Vagina (tissue), 2 donors: ENCODE data around the gene HAPSTR1.

Experiments used
- CTCF ChIP-seq, 3 experiments: fragments of 450-650 bp in 2 of 3; fragments of 200-600 bp in 1 of 3; sonication (generic) in 1 of 3; IDR thresholded peaks; one replicate each; pipeline ENCODE4 v1.5.1; 2017 to 2019; ENCODE audit warnings: antibody characterized with exemption in 3 of 3, mild to moderate bottlenecking in 2 of 3, moderate library complexity in 2 of 3
- POLR2A ChIP-seq, 2 donors: fragments of 450-650 bp; IDR thresholded peaks; one replicate each; pipeline ENCODE4 v1.6.1; 2017; ENCODE audit warnings: antibody characterized with exemption in 2 of 2, mild to moderate bottlenecking in 2 of 2, moderate library complexity in 2 of 2

GRCh38 chr16:9138021-9138680 is 46.7 kb downstream of the HAPSTR1 start:
- TF ChIP-seq CTCF (IDR thresholded peaks at IDR 0.05) (no peak), POLR2A (IDR thresholded peaks at IDR 0.05) (no peak)
